Activated T-cell treated with anti-CD3 and anti-CD28 coated beads, Interleukin-2, amount 50 U/mL, for 24 hours (primary cell): ENCODE measurements around the gene PRKCZ.

Experiments
- DNase-seq: peaks from one replicate; pipeline ENCODE4 v3.0.0-alpha.2; 2020
- H3K27ac Mint-ChIP-seq: 2 replicates; pipeline ENCODE4 v1.8.0; 2020; ENCODE audit warnings: mild to moderate bottlenecking, mixed read lengths
- H3K27me3 Mint-ChIP-seq: 2 replicates; pipeline ENCODE4 v1.8.0; 2020; ENCODE audit warnings: mixed read lengths
- H3K36me3 Mint-ChIP-seq: 2 replicates; pipeline ENCODE4 v1.8.0; 2020; ENCODE audit warnings: low read depth, mixed read lengths
- H3K4me1 Mint-ChIP-seq: 2 replicates; pipeline ENCODE4 v1.8.0; 2020; ENCODE audit warnings: low read depth, mixed read lengths
- H3K4me3 Mint-ChIP-seq: 2 replicates; pipeline ENCODE4 v1.8.0; 2020; ENCODE audit warnings: mild to moderate bottlenecking, moderate library complexity, mixed read lengths
- H3K9me3 Mint-ChIP-seq: 2 replicates; pipeline ENCODE4 v1.8.0; 2020; ENCODE audit warnings: mixed read lengths

PRKCZ gene

DNA sequence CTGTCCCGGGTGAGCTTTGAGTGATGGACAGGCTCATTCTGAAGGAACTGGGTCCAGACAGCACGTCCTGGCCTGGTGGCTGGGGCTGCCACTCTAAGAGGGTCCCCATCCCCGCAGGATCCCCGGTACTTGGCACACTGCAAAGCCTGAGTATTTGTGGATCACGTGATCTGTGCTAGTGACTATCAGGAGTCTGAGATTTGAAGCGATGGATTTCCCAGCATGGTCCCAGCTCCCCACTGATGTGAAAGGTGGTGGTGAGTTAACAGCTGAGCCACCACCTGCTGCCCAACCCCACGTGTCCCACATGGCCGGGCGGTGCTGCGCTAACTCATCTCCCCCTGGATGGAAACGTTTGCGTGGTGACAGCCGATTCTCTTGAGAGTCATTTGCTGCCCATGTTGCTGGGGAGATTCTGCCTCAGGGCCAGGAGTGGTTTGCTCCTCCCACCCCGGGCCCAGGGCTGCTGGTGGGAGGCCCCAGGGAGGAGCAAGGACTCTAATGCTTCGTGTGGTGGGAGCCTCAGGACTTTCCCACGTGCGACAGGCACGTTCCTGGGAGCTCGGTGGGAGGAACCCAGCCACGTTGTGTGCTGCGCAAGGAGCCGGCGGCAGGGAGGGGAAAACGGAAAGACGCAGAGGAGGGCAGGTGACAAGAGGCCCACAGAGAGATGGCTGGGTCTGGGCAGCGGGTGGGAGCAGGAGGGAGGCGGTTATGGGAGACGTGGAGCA is 129.2 kb downstream of the PRKCZ start:
- Mint-ChIP-seq H3K9me3 (no peaks in the 10 kb centered on the region), H3K27ac (no peak overlapping the region), H3K4me3 (no peak overlapping the region), H3K27me3 (no peaks in the 10 kb centered on the region), H3K36me3 (peaks cover 33% of the 10 kb centered on the region), H3K4me1 (peaks cover 3% of the 10 kb centered on the region)
- no peak for DNase-seq

DNA sequence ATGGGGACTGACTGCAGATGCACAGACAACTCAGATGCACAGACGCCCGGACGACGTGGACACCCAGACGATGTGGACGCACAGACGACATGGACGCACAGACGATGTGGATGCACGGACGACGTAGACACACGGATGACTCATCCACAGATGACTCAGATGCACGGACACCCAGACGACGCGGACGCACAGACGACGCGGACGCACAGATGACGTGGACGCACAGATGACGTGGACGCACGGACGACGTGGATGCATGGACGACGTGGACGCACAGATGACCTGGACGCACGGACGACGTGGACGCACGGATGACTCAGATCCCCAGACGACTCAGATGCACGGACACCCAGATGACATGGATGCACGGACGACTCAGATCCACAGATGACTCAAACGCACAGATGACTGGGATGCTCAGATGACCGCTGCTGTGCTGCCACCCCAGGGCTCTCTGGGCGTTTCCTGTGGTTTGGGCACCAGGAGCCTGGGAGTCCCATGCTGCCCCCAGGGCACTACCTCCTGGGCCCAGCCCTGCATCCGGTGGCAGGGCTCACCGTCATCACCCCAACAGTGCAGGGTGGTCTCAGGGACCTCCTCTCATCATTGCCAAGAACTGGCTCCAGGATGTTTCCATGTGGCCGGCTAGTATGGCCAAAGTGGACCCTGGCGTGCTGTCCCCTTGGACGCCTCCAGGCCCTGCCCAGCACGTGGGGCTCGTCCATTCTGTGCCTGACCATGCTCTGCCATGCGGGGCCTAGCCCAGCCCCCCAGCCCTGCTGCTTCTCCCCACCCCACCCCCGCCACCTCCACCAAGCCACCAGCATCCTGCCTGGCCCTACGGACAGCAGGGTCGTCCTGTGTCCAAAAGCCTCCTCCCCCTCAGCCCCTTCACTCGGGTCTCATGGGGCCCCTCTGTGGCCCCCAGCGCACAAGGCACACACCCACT is 130.4 kb downstream of the PRKCZ start:
- H3K27ac Mint-ChIP-seq: peak overlapping the region; percentile 29
- no peaks in the 10 kb centered on the region for H3K27me3 Mint-ChIP-seq
- no peak for DNase-seq
- peaks cover 42% of the 10 kb centered on the region for H3K36me3 Mint-ChIP-seq
- no peak overlapping the region for H3K4me3 Mint-ChIP-seq
- peaks cover 2% of the 10 kb centered on the region for H3K4me1 Mint-ChIP-seq
- no peaks in the 10 kb centered on the region for H3K9me3 Mint-ChIP-seq

DNA sequence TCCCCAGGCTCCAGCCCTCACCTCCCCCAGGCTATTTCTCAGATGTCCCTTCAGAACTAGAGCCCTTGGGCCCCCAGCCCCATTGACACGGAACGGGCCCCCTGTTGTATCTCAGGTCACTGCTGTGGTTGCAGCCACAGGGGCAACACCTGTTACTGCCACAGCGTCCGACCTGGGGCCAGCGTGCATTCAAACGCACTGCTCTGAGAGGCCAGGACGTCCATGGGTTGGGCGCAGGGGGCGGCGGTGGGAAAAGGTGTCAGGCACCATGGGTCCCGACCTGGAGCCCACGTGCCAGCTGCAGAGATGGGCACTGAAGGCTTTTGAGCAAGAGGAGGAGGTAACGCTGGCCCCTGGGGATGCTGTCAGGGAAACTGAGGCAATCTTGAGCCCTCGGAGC is 131.1 kb downstream of the PRKCZ start:
- Mint-ChIP-seq H3K27me3 (no peaks in the 10 kb centered on the region), H3K4me1 (peaks cover 4% of the 10 kb centered on the region), H3K9me3 (no peaks in the 10 kb centered on the region), H3K27ac (peak overlapping the region; percentile 29), H3K4me3 (no peak overlapping the region), H3K36me3 (peaks cover 41% of the 10 kb centered on the region)
- no peak for DNase-seq

- no peaks in the 10 kb centered on the region for H3K9me3 Mint-ChIP-seq
- no peak overlapping the region for H3K27ac Mint-ChIP-seq
- DNase-seq: no peak
- no peak overlapping the region for H3K4me3 Mint-ChIP-seq
- no peaks in the 10 kb centered on the region for H3K27me3 Mint-ChIP-seq
- peaks cover 4% of the 10 kb centered on the region for H3K4me1 Mint-ChIP-seq
- peaks cover 42% of the 10 kb centered on the region for H3K36me3 Mint-ChIP-seq
These were observed 131.5 kb downstream of the PRKCZ start for GRCh38 chr1:2181752-2182151.

- H3K4me3 Mint-ChIP-seq: no peak overlapping the region
- H3K4me1 Mint-ChIP-seq: peaks cover 4% of the 10 kb centered on the region
- H3K27ac Mint-ChIP-seq: no peak overlapping the region
- H3K9me3 Mint-ChIP-seq: no peaks in the 10 kb centered on the region
- H3K36me3 Mint-ChIP-seq: peaks cover 44% of the 10 kb centered on the region
- no peak for DNase-seq
- H3K27me3 Mint-ChIP-seq: no peaks in the 10 kb centered on the region
These were observed 132.2 kb downstream of the PRKCZ start for GRCh38 chr1:2182376-2182775.

DNA sequence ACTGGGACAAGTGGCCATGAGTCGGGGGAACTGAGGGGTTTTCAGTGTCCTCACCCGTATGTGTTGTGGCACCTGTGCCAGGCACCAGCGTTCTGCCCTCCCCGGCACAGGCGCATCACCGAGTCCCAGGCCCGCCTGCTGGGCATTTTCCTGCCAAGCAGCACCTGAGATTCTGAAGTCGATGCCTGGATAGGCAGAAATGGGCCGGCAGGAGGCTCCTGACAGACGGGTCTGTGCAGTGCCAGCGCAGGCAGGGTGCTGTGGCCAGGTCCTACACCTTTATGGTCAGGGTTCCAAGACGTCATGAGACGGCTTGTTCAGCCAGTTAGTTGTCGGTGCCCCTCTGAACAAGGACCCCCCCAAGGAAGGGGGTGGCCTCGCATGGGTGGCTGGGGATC is 133.7 kb downstream of the PRKCZ start:
- Mint-ChIP-seq H3K4me1 (peaks cover 4% of the 10 kb centered on the region), H3K27ac (no peak overlapping the region), H3K9me3 (no peaks in the 10 kb centered on the region), H3K4me3 (no peak overlapping the region), H3K36me3 (peaks cover 43% of the 10 kb centered on the region), H3K27me3 (no peaks in the 10 kb centered on the region)
- no peak for DNase-seq

GRCh38 chr1:2184531-2184930 is 134.3 kb downstream of the PRKCZ start:
- Mint-ChIP-seq H3K4me3 (no peak overlapping the region), H3K27me3 (no peaks in the 10 kb centered on the region), H3K27ac (no peak overlapping the region), H3K4me1 (peaks cover 7% of the 10 kb centered on the region), H3K36me3 (peaks cover 44% of the 10 kb centered on the region), H3K9me3 (no peaks in the 10 kb centered on the region)
- DNase-seq: no peak

- H3K27me3 Mint-ChIP-seq: no peaks in the 10 kb centered on the region
- H3K4me1 Mint-ChIP-seq: peaks cover 11% of the 10 kb centered on the region
- peaks cover 42% of the 10 kb centered on the region for H3K36me3 Mint-ChIP-seq
- no peak overlapping the region for H3K4me3 Mint-ChIP-seq
- no peaks in the 10 kb centered on the region for H3K9me3 Mint-ChIP-seq
- no peak overlapping the region for H3K27ac Mint-ChIP-seq
- DNase-seq: no peak
These were observed 134.7 kb downstream of the PRKCZ start for GRCh38 chr1:2184934-2185333.

DNA sequence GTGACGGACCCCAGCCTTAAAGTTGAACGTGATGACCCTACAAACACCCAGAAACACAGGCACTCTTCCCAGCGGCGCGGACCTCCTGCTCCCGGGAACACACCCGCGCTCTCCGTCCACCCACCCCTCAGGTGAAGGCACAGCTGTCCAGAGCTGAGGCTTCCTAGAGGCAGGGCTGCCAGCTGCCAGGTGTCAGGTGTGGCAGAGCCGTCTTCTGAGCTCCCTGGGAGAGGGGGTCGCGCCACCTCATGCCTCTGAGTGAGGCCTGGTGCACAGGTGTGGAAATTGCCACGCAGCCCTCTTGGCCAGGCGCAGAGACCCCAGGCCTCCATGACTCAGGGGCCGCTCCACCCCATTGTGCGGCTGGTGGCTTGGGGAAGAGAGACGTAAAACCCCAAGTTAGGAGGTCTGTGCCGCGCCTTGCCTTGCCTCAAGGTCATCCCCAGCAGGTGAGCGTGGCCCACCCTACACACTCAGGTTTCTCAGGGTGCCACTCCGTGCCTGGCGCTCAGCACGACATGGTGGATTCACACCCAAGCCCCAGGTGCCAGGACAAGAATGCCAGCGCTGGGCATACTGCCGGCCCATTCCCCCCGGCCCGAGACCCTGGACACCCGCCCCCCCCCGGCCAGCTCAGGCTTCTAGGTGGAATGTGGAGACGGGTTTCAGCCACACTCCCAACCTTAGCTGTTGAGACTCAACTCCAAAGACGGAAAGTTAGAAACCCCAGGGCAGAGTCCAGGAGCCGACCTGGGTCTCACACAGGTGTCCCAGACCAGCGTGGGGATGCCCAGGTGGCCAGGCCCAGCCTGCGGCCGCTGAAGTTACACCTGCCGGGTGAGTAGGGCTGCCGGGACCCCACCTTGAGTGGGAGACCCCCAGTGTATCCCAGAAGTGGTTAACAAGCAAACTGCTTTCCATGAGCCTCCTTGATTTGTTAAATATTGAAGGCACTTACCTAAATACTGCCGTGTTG is 136.0 kb downstream of the PRKCZ start:
- no peak for DNase-seq
- Mint-ChIP-seq H3K27me3 (no peaks in the 10 kb centered on the region), H3K27ac (peak overlapping the region; percentile 64), H3K4me1 (peaks cover 19% of the 10 kb centered on the region), H3K9me3 (no peaks in the 10 kb centered on the region), H3K4me3 (no peak overlapping the region), H3K36me3 (peaks cover 37% of the 10 kb centered on the region)

DNA sequence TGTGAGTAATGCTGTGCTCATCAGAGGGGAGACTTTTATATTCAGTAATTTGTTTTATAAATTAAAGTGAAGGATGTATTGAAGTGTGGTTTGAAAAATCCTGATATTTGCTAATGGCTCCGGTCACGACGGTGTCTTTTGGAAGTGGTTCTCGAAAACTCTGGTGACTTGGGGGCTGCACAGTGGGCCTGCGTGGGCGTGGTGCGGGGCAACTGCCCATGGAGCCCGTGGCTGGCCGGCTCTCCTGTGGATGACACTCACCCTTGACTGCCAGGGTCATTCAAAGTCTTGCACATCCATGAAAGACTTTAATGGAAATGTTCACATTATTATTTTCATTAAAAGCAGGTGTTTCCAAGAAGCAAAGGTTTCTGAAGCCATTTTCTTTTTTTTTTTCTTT is 136.7 kb downstream of the PRKCZ start:
- Mint-ChIP-seq H3K4me1 (peaks cover 22% of the 10 kb centered on the region), H3K27me3 (no peaks in the 10 kb centered on the region), H3K27ac (no peak overlapping the region), H3K9me3 (no peaks in the 10 kb centered on the region), H3K36me3 (peaks cover 40% of the 10 kb centered on the region), H3K4me3 (no peak overlapping the region)
- no peak for DNase-seq

DNA sequence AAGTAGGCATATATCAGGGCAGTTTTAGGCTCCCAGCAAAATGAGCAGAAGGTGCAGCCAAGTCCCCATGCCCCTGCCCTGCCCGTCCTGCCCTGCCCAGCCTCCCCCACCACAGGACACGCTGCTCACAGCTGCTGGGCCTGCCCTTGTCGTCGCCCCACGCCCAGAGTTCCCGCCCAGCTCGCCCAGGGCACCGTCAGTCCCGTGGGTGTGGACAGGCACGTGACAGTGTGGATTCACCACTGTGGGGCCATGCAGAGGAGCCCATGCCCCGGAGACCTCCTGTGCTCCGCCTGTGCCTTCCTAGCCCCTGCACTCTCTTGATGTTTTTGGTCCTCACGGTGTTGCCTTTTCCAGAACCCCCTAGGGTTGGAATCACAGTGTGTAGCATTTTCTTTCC is 137.4 kb downstream of the PRKCZ start:
- Mint-ChIP-seq H3K36me3 (peaks cover 42% of the 10 kb centered on the region), H3K4me3 (no peak overlapping the region), H3K4me1 (peaks cover 24% of the 10 kb centered on the region), H3K9me3 (no peaks in the 10 kb centered on the region), H3K27ac (no peak overlapping the region), H3K27me3 (no peaks in the 10 kb centered on the region)
- no peak for DNase-seq

- no peak overlapping the region for H3K4me3 Mint-ChIP-seq
These were observed 138.1 kb downstream of the PRKCZ start for GRCh38 chr1:2188336-2188735.

GRCh38 chr1:2189459-2190425 is 139.5 kb downstream of the PRKCZ start:
- H3K36me3 Mint-ChIP-seq: peaks cover 39% of the 10 kb centered on the region
- H3K4me1 Mint-ChIP-seq: peaks cover 34% of the 10 kb centered on the region
- peak overlapping the region; percentile 79 for H3K4me3 Mint-ChIP-seq
- H3K9me3 Mint-ChIP-seq: no peaks in the 10 kb centered on the region
- DNase-seq: peak; percentile 94
- H3K27ac Mint-ChIP-seq: peak overlapping the region; percentile 91
- H3K27me3 Mint-ChIP-seq: no peaks in the 10 kb centered on the region

More at GRCh38 chr1:2188336-2188735, 138.1 kb downstream of the PRKCZ start:
- no peak for DNase-seq
- Mint-ChIP-seq H3K36me3 (peaks cover 45% of the 10 kb centered on the region), H3K27me3 (no peaks in the 10 kb centered on the region), H3K9me3 (no peaks in the 10 kb centered on the region), H3K4me1 (peaks cover 31% of the 10 kb centered on the region), H3K27ac (no peak overlapping the region)
